Esophagus squamous epithelium (tissue), 4 donors: Measurements from ENCODE around the gene FOXJ3.

ENCODE experiments used
- CTCF ChIP-seq, 6 experiments: fragments of 450-650 bp in 4 of 6; fragments of 200-600 bp in 2 of 6; sonication (generic) in 2 of 6; IDR thresholded peaks; one replicate each; pipeline ENCODE4 v1.5.1; 2016 to 2019; ENCODE audit warnings: antibody characterized with exemption in 6 of 6, mild to moderate bottlenecking in 4 of 6, moderate library complexity in 4 of 6
- POLR2A ChIP-seq, 4 donors: fragments of 450-650 bp; IDR thresholded peaks; one replicate each; pipeline ENCODE4 v1.6.1; 2017; ENCODE audit warnings: antibody characterized with exemption in 4 of 4, mild to moderate bottlenecking in 4 of 4, moderate library complexity in 3 of 4

- TF ChIP-seq CTCF (IDR thresholded peaks at IDR 0.05) (no peak), POLR2A (IDR thresholded peaks at IDR 0.05) (no peak)
Observed at GRCh38 chr1:42258218-42258617, 76.8 kb downstream of the FOXJ3 start.
